ENCODE results near the gene TAGLN.
"Not testable (repeated sequence)": the region's sequence is repeated elsewhere in the genome, so short reads cannot be mapped to it uniquely, and the experiment has no call there.

Gene TAGLN

GRCh38 chr11:117181586-117182550 is 17.3 kb upstream of the TAGLN start:
- no peak for DNase-seq

- DNase-seq, result no peak
These were observed 16.6 kb upstream of the TAGLN start for GRCh38 chr11:117182551-117182935.

- DNase-seq, result not testable (repeated sequence)
These were observed 16.0 kb upstream of the TAGLN start for GRCh38 chr11:117183178-117183577.

- DNase-seq, result no peak
These were observed 15.3 kb upstream of the TAGLN start for GRCh38 chr11:117183724-117184349.

GRCh38 chr11:117185736-117186430 is 13.3 kb upstream of the TAGLN start:
- DNase-seq, result no peak

GRCh38 chr11:117186431-117186761 is 12.8 kb upstream of the TAGLN start:
- no peak for DNase-seq

- no peak for DNase-seq
These were observed 12.2 kb upstream of the TAGLN start for GRCh38 chr11:117187007-117187406.

GRCh38 chr11:117187428-117187798 is 11.8 kb upstream of the TAGLN start:
- no peak for DNase-seq

GRCh38 chr11:117187799-117188481 is 11.2 kb upstream of the TAGLN start:
- DNase-seq, result no peak

GRCh38 chr11:117188620-117189081 is 10.5 kb upstream of the TAGLN start:
- DNase-seq, result no peak

- no peak for DNase-seq
These were observed 9.8 kb upstream of the TAGLN start for GRCh38 chr11:117189191-117189940.

GRCh38 chr11:117189941-117190544 is 9.1 kb upstream of the TAGLN start:
- no peak for DNase-seq

- DNase-seq, result no peak
These were observed 7.3 kb upstream of the TAGLN start for GRCh38 chr11:117191680-117192400.

GRCh38 chr11:117192401-117192875 is 6.7 kb upstream of the TAGLN start:
- no peak for DNase-seq

- no peak for DNase-seq
These were observed 5.8 kb upstream of the TAGLN start for GRCh38 chr11:117193130-117194020.

GRCh38 chr11:117194267-117194666 is 4.9 kb upstream of the TAGLN start:
- DNase-seq, result no peak

GRCh38 chr11:117195258-117195657 is 3.9 kb upstream of the TAGLN start:
- DNase-seq, result no peak

- no peak for DNase-seq
These were observed 3.4 kb upstream of the TAGLN start for GRCh38 chr11:117195761-117196160.

GRCh38 chr11:117197006-117197405 is 2.2 kb upstream of the TAGLN start:
- DNase-seq, result no peak
